ENCODE measurements around the gene DHX9. TPM values are rescaled to one million over a fixed set of nuclear protein-coding genes. Genes with fewer than 3 reads are reported as not detected.

DHX9 gene
- total and polyA plus RNA-seq, 9 of the 15 experiments (the other 6 are each of a cell fraction or from before 2014, with no cell fraction given), result 100 to 409 (median 294) TPM

DNA sequence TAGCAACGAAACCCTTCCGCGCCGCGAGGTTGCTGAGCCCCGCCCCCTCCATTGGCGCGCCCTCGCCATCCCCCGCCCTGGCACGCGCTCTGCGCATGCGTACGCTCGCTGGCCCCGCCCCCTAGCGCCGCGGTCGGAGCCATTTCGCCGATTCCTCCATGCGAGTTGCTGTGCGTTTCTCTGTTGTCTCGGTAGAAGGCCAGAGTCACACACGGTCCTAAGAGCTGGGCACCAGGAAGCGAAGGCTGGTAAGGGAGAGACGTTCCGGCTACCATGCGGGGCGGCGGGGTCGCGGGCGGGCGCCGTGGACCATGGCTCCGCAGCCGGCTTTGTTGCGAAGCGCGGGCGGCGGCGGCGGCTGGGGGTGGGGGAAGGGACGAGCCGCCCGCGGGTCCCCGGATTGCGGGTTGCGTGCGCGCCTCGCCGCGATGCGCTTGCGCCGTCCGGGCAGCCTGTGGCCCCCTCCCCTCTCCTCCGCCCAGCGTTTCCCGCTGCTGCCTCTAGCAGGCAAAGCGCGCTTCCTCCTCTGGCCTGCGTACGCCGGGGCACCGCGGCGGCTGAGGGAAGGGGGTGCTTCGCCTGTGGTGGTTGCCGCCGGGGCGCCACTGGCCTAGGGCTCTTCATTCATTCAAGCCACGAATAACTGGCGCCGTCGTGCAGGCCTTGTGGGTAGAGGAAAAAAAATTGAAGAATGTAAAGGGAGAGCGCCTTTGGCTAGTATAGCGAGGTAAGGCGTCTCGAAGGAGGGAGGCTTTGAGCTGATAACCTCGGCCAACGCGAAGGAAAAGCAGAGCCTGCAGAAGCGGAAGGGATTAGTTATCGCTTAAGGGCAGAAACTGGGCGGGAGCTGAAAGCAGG lies at the start of gene DHX9 (continued):
- TF ChIP-seq ZNF408 (CRISPR knock-in tag; IDR thresholded peaks at IDR 0.05; ENCODE audit: low read depth), result no peak
- no peak for TF ChIP-seq ZNF445 (CRISPR knock-in tag; IDR thresholded peaks at IDR 0.05; ENCODE audit: low read depth)
- no peak for TF ChIP-seq NELFE (IDR thresholded peaks at IDR 0.05; ENCODE audit: insufficient read depth, insufficient read length)
- no peak for TF ChIP-seq BDP1 (IDR thresholded peaks at IDR 0.05; ENCODE audit: insufficient read depth, insufficient read length)
- TF ChIP-seq KLF10 (CRISPR knock-in tag; IDR thresholded peaks at IDR 0.05), result no peak
- TF ChIP-seq FOXJ3 (CRISPR knock-in tag; IDR thresholded peaks at IDR 0.05), result no peak
- TF ChIP-seq KDM4B (IDR thresholded peaks at IDR 0.05; ENCODE audit: borderline replicate concordance in 2 of 2, low read depth in 1 of 2), result peak in 1 of 2 experiments; percentile 28; a peak in 2 of 4 replicates
- TF ChIP-seq COPS2 (conservative IDR thresholded peaks at IDR 0.05), result no peak
- TF ChIP-seq PTRF (tag; IDR thresholded peaks at IDR 0.05), result no peak
- no peak for TF ChIP-seq ZNF280A (IDR thresholded peaks at IDR 0.05; ENCODE audit: low read depth, partially characterized antibody)
- no peak for TF ChIP-seq POLR3A (IDR thresholded peaks at IDR 0.05; ENCODE audit: borderline replicate concordance, extremely low read depth, insufficient read depth, insufficient read length)
- TF ChIP-seq, protein P1, sequence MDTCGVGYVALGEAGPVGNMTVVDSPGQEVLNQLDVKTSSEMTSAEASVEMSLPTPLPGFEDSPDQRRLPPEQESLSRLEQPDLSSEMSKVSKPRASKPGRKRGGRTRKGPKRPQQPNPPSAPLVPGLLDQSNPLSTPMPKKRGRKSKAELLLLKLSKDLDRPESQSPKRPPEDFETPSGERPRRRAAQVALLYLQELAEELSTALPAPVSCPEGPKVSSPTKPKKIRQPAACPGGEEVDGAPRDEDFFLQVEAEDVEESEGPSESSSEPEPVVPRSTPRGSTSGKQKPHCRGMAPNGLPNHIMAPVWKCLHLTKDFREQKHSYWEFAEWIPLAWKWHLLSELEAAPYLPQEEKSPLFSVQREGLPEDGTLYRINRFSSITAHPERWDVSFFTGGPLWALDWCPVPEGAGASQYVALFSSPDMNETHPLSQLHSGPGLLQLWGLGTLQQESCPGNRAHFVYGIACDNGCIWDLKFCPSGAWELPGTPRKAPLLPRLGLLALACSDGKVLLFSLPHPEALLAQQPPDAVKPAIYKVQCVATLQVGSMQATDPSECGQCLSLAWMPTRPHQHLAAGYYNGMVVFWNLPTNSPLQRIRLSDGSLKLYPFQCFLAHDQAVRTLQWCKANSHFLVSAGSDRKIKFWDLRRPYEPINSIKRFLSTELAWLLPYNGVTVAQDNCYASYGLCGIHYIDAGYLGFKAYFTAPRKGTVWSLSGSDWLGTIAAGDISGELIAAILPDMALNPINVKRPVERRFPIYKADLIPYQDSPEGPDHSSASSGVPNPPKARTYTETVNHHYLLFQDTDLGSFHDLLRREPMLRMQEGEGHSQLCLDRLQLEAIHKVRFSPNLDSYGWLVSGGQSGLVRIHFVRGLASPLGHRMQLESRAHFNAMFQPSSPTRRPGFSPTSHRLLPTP (IDR thresholded peaks at IDR 0.05; ENCODE audit: borderline replicate concordance, extremely low read depth, insufficient read length), result no peak
- no peak for TF ChIP-seq ZNF785 (CRISPR knock-in tag; IDR thresholded peaks at IDR 0.05)
- peak; percentile 96 for TF ChIP-seq POLR2G (IDR thresholded peaks at IDR 0.05; ENCODE audit: low read depth, low read length)
- TF ChIP-seq CCNT2 (IDR thresholded peaks at IDR 0.05; ENCODE audit: borderline replicate concordance, extremely low read depth, insufficient read length, low read depth, low read length), result peak; percentile 58
- TF ChIP-seq ESRRB (CRISPR knock-in tag; IDR thresholded peaks at IDR 0.05; ENCODE audit: borderline replicate concordance), result no peak; the same call in 1 of the 2 replicates
- TF ChIP-seq DPF2 (IDR thresholded peaks at IDR 0.05), result peak; percentile 95
- no peak for TF ChIP-seq NFE2L1 (tag; IDR thresholded peaks at IDR 0.05; ENCODE audit: borderline replicate concordance, low read depth)
- no peak for TF ChIP-seq CEBPB (tag; IDR thresholded peaks at IDR 0.05)
- TF ChIP-seq, protein P2, sequence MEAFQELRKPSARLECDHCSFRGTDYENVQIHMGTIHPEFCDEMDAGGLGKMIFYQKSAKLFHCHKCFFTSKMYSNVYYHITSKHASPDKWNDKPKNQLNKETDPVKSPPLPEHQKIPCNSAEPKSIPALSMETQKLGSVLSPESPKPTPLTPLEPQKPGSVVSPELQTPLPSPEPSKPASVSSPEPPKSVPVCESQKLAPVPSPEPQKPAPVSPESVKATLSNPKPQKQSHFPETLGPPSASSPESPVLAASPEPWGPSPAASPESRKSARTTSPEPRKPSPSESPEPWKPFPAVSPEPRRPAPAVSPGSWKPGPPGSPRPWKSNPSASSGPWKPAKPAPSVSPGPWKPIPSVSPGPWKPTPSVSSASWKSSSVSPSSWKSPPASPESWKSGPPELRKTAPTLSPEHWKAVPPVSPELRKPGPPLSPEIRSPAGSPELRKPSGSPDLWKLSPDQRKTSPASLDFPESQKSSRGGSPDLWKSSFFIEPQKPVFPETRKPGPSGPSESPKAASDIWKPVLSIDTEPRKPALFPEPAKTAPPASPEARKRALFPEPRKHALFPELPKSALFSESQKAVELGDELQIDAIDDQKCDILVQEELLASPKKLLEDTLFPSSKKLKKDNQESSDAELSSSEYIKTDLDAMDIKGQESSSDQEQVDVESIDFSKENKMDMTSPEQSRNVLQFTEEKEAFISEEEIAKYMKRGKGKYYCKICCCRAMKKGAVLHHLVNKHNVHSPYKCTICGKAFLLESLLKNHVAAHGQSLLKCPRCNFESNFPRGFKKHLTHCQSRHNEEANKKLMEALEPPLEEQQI (IDR thresholded peaks at IDR 0.05), result no peak; the same call in 1 of the 2 replicates
- TF ChIP-seq RBM17 (IDR thresholded peaks at IDR 0.05; ENCODE audit: borderline replicate concordance, low read depth, low read length), result no peak

All from K562 (cell line).